OCI-LY7 (cell line): ENCODE data around the gene ARHGEF4. TPM values are rescaled to one million over a fixed set of nuclear protein-coding genes. Genes with fewer than 3 reads are reported as not detected.

Source experiments
- BruUV-seq: library from RNA; stranded (reverse); fragments of 400-500 nt; replicated peaks from 2 replicates; lab custom pipeline; 2021; lab: Mats Ljungman, UMichigan
- CTCF ChIA-PET: fragments of 300-600 bp; sonication (Branson Sonifier 250); formaldehyde crosslinking; loops from one replicate; lab custom pipeline; 2022; ENCODE audit warnings: antibody characterized with exemption; ENCODE audit not compliant: unreplicated experiment; lab: Charles Lee
- POLR2A ChIA-PET: fragments of 300-600 bp; sonication (Branson Sonifier 250); formaldehyde crosslinking; loops from one replicate; lab custom pipeline; 2022; ENCODE audit warnings: antibody characterized with exemption; lab: Charles Lee
- DNase-seq: peaks from one replicate; pipeline ENCODE4 v3.0.0-alpha.2; 2015; ENCODE audit warnings: low spot score
- H2AFZ ChIP-seq: fragments of 200-600 bp; sonication (generic), shearing (Covaris generic); 2 replicates; pipeline ENCODE4 v1.6.1; 2014; ENCODE audit warnings: mild to moderate bottlenecking, antibody characterized with exemption, low read length, moderate library complexity
- H3K27ac ChIP-seq: fragments of 200-600 bp; sonication (generic); 2 replicates; pipeline ENCODE4 v1.5.1; 2014; ENCODE audit warnings: mixed run types, low read depth, mild to moderate bottlenecking, moderate library complexity, low read length, inconsistent platforms; ENCODE audit not compliant: poor library complexity, severe bottlenecking
- H3K36me3 ChIP-seq: fragments of 200-600 bp; sonication (generic); 2 replicates; pipeline ENCODE4 v1.6.1; 2014; ENCODE audit warnings: mild to moderate bottlenecking, antibody characterized with exemption, low read length, moderate library complexity, mixed read lengths; ENCODE audit not compliant: insufficient read depth
- H3K4me1 ChIP-seq: fragments of 200-600 bp; sonication (generic); 2 replicates; pipeline ENCODE4 v1.5.1; 2014; ENCODE audit warnings: mild to moderate bottlenecking, low read length; ENCODE audit not compliant: insufficient read depth, poor library complexity, severe bottlenecking
- H3K4me2 ChIP-seq: fragments of 200-600 bp; sonication (generic); 2 replicates; pipeline ENCODE4 v1.6.1; 2014; ENCODE audit warnings: mild to moderate bottlenecking, low read length
- H3K4me3 ChIP-seq: fragments of 200-600 bp; sonication (generic); 2 replicates; pipeline ENCODE4 v1.5.1; 2014; ENCODE audit warnings: mild to moderate bottlenecking, low read depth, low read length; ENCODE audit not compliant: poor library complexity, severe bottlenecking
- H3K79me2 ChIP-seq: fragments of 200-600 bp; sonication (generic); 2 replicates; pipeline ENCODE4 v1.6.1; 2016; ENCODE audit warnings: low read depth, mild to moderate bottlenecking, low read length, moderate library complexity, mixed read lengths; ENCODE audit not compliant: insufficient read depth
- H3K9me2 ChIP-seq: fragments of 200-600 bp; sonication (generic); 2 replicates; pipeline ENCODE4 v1.6.1; 2016; ENCODE audit warnings: mild to moderate bottlenecking, low read length, mixed read lengths; ENCODE audit not compliant: insufficient read depth
- H3K9me3 ChIP-seq: fragments of 200-600 bp; sonication (generic); 2 replicates; pipeline ENCODE4 v1.6.1; 2014; ENCODE audit warnings: mild to moderate bottlenecking, mixed run types, low read length, mixed read lengths
- H4K20me1 ChIP-seq: fragments of 200-600 bp; sonication (generic); 2 replicates; pipeline ENCODE4 v1.6.1; 2014; ENCODE audit warnings: mild to moderate bottlenecking, antibody characterized with exemption, low read length, moderate library complexity, mixed read lengths; ENCODE audit not compliant: insufficient read depth
- EZH2phosphoT487 ChIP-seq: fragments of 200-600 bp; sonication (generic); IDR thresholded peaks from 2 replicates; pipeline ENCODE4 v1.6.1; 2018; ENCODE audit warnings: low read depth, borderline replicate concordance, mild to moderate bottlenecking, mixed run types, antibody characterized with exemption, low read length, moderate library complexity, mixed read lengths
- intact Hi-C: fragments of 100-400 bp; cut with micrococcal nuclease; formaldehyde crosslinking; loops from one replicate; pipeline ENCODE4 v1.10.0; 2022; ENCODE audit not compliant: unreplicated experiment
- total RNA-seq, 2 experiments: library from RNA; depleted of rRNA in 1 of 2; stranded (reverse); fragments of >200 nt in 1 of 2; shearing (Covaris generic) in 1 of 2; gene quantifications; 2 replicates each; pipeline ENCODE4 v1.2.3, GENCODE V29; 2014 to 2022
- TF ChIP-seq, protein P1 (sequence below): fragments of 200-600 bp; sonication (generic); conservative IDR thresholded peaks from 2 replicates; pipeline ENCODE4 v1.5.1; 2014; ENCODE audit warnings: mild to moderate bottlenecking, antibody characterized with exemption, low read length, moderate library complexity, mixed read lengths

Gene ARHGEF4
- total RNA-seq, 2 experiments from 2014 or later, result 1.1 to 1.7 TPM

DNA sequence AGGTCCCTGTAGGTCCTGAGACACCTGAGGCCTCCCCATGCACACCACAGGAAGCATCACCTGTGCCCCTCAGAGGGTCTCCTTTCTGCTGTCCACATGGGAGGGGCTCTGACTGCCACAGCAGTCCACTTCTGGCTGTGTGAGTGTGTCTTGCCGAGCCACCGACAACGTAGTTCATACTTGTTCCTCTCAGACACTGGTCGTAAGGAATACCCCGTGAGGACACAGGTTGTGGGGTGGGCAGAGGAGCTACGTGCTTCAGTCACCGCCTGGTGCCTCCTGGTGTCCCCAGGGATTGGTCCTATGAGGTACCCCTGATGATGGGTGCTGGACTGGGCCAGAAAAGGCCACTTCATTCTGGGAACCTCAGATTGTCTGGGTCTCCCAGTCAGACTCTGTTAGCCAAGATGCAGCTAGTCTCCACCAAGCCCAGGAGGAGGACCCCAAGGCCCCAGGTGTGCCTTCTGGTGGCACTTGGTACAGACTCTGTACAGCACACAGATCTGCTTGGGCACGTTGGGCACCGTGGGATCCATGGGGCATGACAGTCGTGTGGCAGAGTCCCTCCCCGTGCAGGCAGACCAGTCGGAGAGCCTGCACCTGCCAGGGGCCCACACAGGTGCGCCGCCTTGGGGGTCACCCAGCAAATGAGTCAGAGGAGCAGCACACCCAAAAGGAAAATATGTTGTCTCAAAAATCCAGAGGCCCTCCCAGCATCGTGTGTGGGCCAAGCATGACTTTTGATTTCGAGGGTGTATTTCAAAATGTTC, 2.5 kb downstream of the ARHGEF4 start:
- POLR2A ChIA-PET, result no interaction called here
- TF ChIP-seq EZH2phosphoT487, result no peak
- TF ChIP-seq, protein P1, sequence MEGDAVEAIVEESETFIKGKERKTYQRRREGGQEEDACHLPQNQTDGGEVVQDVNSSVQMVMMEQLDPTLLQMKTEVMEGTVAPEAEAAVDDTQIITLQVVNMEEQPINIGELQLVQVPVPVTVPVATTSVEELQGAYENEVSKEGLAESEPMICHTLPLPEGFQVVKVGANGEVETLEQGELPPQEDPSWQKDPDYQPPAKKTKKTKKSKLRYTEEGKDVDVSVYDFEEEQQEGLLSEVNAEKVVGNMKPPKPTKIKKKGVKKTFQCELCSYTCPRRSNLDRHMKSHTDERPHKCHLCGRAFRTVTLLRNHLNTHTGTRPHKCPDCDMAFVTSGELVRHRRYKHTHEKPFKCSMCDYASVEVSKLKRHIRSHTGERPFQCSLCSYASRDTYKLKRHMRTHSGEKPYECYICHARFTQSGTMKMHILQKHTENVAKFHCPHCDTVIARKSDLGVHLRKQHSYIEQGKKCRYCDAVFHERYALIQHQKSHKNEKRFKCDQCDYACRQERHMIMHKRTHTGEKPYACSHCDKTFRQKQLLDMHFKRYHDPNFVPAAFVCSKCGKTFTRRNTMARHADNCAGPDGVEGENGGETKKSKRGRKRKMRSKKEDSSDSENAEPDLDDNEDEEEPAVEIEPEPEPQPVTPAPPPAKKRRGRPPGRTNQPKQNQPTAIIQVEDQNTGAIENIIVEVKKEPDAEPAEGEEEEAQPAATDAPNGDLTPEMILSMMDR, result no peak
- CTCF ChIA-PET, result no interaction called here
- Histone ChIP-seq H3K4me3 (no peak overlapping the region), H3K4me1 (peaks cover 25% of the 10 kb centered on the region), H3K9me3 (no peaks in the 10 kb centered on the region), H2AFZ (no peak overlapping the region), H3K79me2 (no peaks in the 10 kb centered on the region), H3K27ac (no peak overlapping the region), H3K4me2 (no peak overlapping the region), H3K36me3 (no peaks in the 10 kb centered on the region), H4K20me1 (no peaks in the 10 kb centered on the region), H3K9me2 (no peaks in the 10 kb centered on the region)
- no TSS peak for BruUV-seq
- no peak for DNase-seq
- intact Hi-C loops, result no loop called here

- ChIA-PET POLR2A (no interaction called here), CTCF (no interaction called here)
- DNase-seq, result no peak
- BruUV-seq, result no TSS peak
- no peaks in the 10 kb centered on the region for H3K9me2 ChIP-seq
- no peak overlapping the region for H3K4me2 ChIP-seq
- intact Hi-C loops, result no loop called here
- peaks cover 11% of the 10 kb centered on the region for H3K4me1 ChIP-seq
- no peaks in the 10 kb centered on the region for H3K9me3 ChIP-seq
- no peak overlapping the region for H3K4me3 ChIP-seq
- no peaks in the 10 kb centered on the region for H3K36me3 ChIP-seq
- no peaks in the 10 kb centered on the region for H4K20me1 ChIP-seq
- TF ChIP-seq, protein P1, result no peak
- no peak for TF ChIP-seq EZH2phosphoT487
- no peaks in the 10 kb centered on the region for H3K79me2 ChIP-seq
- H3K27ac ChIP-seq, result no peak overlapping the region
- no peak overlapping the region for H2AFZ ChIP-seq
Measured at GRCh38 chr2:130840506-130840905, 3.8 kb downstream of the ARHGEF4 start.

- H2AFZ ChIP-seq, result no peak overlapping the region
- no peaks in the 10 kb centered on the region for H3K4me1 ChIP-seq
- POLR2A ChIA-PET, result no interaction called here
- no peaks in the 10 kb centered on the region for H3K9me2 ChIP-seq
- no peaks in the 10 kb centered on the region for H3K79me2 ChIP-seq
- CTCF ChIA-PET, result no interaction called here
- H3K4me2 ChIP-seq, result no peak overlapping the region
- intact Hi-C loops, result no loop called here
- H4K20me1 ChIP-seq, result no peaks in the 10 kb centered on the region
- no TSS peak for BruUV-seq
- no peaks in the 10 kb centered on the region for H3K36me3 ChIP-seq
- no peak for TF ChIP-seq EZH2phosphoT487
- TF ChIP-seq, protein P1, result no peak
- DNase-seq, result no peak
- H3K4me3 ChIP-seq, result no peak overlapping the region
- no peak overlapping the region for H3K27ac ChIP-seq
- H3K9me3 ChIP-seq, result no peaks in the 10 kb centered on the region
Measured at GRCh38 chr2:130841741-130842365, 5.1 kb downstream of the ARHGEF4 start.
